ENCODE measurements around the gene BAZ1A.

GRCh38 chr14:34755215-34755614, 119.9 kb downstream of the BAZ1A start:
- TF ChIP-seq POLR2A (IDR thresholded peaks at IDR 0.05) (no peak), CTCF (IDR thresholded peaks at IDR 0.05) (no peak)
